Measurements from ENCODE around the gene SKOR1.

Gene SKOR1

DNA sequence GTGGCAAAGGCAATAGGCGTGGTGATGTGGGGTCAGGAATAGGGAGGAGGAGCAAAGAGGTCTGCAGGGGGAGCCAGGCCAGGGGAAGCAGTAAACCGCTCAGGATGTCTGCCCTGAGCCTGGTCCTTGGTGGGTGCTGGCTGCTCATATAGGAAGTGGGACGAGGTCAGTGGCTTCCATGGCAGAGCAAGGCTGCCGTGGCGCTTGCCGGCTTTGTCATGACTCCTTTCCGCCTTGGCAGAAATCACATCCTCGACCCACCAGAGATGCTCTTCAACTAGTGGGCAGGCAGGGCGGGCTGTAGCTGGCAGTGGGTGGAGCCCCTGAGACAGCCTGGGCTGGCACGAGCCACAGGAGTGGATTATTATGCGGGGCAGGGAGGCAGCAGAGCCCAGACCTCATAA, 13.1 kb upstream of the SKOR1 start:
- no peak for TF ChIP-seq FOXP2 (optimal IDR thresholded peaks at IDR 0.05; ENCODE audit: borderline replicate concordance, extremely low read depth, extremely low read length, insufficient read depth)

DNA sequence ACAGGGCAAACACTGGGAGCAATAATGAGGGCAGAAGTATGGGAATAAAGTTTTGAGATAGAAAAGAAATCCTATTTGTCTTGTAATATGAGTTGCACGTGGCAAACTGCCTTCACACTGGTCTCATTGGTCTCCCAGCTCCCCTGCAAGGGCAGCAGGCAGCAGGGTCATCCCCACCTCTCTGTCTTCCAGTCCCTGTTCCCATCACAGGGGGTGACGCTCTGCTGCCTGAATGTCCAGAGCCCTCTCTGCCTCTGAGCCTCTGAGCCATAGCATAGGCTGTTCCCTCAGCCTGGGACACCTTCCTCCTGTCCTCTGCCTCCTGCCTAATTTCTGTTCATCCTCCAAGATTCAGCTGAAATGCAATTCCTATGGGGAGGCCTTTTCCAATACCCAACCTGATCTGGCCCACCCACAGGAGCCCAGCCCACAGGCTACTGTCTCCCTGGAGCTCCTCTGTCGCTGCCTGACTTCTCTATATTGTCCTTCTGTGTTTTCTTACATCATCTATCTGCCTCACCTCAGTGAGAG, 12.1 kb upstream of the SKOR1 start:
- TF ChIP-seq FOXP2 (optimal IDR thresholded peaks at IDR 0.05; ENCODE audit: borderline replicate concordance, extremely low read depth, extremely low read length, insufficient read depth) (no peak), POLR2AphosphoS5 (IDR thresholded peaks at IDR 0.05; ENCODE audit: low read depth, low read length) (no peak), SIN3A (IDR thresholded peaks at IDR 0.05; ENCODE audit: borderline replicate concordance, insufficient read depth, low read length) (no peak), TAF1 (IDR thresholded peaks at IDR 0.05; ENCODE audit: borderline replicate concordance, insufficient read depth, low read length) (no peak)
- TF ChIP-seq, protein P1, sequence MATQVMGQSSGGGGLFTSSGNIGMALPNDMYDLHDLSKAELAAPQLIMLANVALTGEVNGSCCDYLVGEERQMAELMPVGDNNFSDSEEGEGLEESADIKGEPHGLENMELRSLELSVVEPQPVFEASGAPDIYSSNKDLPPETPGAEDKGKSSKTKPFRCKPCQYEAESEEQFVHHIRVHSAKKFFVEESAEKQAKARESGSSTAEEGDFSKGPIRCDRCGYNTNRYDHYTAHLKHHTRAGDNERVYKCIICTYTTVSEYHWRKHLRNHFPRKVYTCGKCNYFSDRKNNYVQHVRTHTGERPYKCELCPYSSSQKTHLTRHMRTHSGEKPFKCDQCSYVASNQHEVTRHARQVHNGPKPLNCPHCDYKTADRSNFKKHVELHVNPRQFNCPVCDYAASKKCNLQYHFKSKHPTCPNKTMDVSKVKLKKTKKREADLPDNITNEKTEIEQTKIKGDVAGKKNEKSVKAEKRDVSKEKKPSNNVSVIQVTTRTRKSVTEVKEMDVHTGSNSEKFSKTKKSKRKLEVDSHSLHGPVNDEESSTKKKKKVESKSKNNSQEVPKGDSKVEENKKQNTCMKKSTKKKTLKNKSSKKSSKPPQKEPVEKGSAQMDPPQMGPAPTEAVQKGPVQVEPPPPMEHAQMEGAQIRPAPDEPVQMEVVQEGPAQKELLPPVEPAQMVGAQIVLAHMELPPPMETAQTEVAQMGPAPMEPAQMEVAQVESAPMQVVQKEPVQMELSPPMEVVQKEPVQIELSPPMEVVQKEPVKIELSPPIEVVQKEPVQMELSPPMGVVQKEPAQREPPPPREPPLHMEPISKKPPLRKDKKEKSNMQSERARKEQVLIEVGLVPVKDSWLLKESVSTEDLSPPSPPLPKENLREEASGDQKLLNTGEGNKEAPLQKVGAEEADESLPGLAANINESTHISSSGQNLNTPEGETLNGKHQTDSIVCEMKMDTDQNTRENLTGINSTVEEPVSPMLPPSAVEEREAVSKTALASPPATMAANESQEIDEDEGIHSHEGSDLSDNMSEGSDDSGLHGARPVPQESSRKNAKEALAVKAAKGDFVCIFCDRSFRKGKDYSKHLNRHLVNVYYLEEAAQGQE (IDR thresholded peaks at IDR 0.05; ENCODE audit: insufficient read depth in 1 of 2, low read depth in 2 of 2, low read length in 2 of 2), result no peak

DNA sequence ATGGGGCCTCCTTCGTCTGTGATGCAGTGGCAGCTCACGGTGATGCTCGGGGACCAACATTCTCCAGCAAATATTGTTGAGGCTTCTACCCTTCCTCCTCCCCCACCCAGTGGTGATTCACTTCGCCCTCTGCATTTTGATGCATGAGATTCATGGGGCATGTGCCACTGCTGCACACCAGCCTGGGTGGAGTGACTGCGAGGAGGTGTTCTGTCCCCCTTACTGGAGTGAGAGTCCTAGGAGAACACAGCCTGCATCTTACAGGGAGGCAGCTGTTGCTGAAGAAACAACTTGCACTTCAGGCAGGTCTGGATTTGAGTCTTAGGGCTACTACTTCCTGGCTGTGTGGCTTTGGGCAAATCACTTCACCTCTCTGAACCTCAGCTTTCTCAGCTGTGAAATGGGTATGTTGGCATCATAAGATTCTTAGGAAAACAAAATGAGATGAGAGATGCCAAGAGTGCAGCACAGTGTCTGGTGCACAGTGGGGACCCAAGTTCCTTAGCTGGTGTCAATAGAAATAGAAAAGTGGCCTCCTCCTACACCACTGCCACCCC, 10.2 kb upstream of the SKOR1 start:
- TF ChIP-seq SIN3A (IDR thresholded peaks at IDR 0.05; ENCODE audit: borderline replicate concordance, insufficient read depth, low read length), result no peak
- TF ChIP-seq, protein P1 (IDR thresholded peaks at IDR 0.05; ENCODE audit: insufficient read depth in 1 of 2, low read depth in 2 of 2, low read length in 2 of 2), result no peak
- TF ChIP-seq FOXP2 (optimal IDR thresholded peaks at IDR 0.05; ENCODE audit: borderline replicate concordance, extremely low read depth, extremely low read length, insufficient read depth), result no peak
- TF ChIP-seq TAF1 (IDR thresholded peaks at IDR 0.05; ENCODE audit: borderline replicate concordance, insufficient read depth, low read length), result no peak
- TF ChIP-seq POLR2AphosphoS5 (IDR thresholded peaks at IDR 0.05; ENCODE audit: low read depth, low read length), result no peak

DNA sequence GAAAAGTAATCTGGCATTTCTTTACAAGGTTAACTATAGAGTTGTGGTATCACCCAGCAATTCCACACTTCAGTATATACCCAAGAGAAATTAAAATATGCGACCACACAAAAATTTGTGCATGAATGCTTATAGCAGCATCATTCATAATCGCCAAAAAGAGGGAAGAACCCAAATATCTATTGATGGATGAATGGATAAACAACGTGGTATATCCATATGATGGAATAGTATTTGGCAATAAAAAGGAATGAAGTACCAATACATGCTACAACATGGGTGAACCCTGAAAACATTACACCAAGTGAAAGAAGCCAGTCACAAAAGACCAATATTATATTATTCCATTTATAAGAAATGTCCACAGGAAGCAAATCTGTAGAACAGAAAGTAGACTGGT, 8.6 kb upstream of the SKOR1 start:
- TF ChIP-seq TAF1 (IDR thresholded peaks at IDR 0.05; ENCODE audit: borderline replicate concordance, insufficient read depth, low read length) (no peak), POLR2AphosphoS5 (IDR thresholded peaks at IDR 0.05; ENCODE audit: low read depth, low read length) (no peak), FOXP2 (optimal IDR thresholded peaks at IDR 0.05; ENCODE audit: borderline replicate concordance, extremely low read depth, extremely low read length, insufficient read depth) (no peak), SIN3A (IDR thresholded peaks at IDR 0.05; ENCODE audit: borderline replicate concordance, insufficient read depth, low read length) (no peak)
- TF ChIP-seq, protein P1 (IDR thresholded peaks at IDR 0.05; ENCODE audit: insufficient read depth in 1 of 2, low read depth in 2 of 2, low read length in 2 of 2), result no peak

DNA sequence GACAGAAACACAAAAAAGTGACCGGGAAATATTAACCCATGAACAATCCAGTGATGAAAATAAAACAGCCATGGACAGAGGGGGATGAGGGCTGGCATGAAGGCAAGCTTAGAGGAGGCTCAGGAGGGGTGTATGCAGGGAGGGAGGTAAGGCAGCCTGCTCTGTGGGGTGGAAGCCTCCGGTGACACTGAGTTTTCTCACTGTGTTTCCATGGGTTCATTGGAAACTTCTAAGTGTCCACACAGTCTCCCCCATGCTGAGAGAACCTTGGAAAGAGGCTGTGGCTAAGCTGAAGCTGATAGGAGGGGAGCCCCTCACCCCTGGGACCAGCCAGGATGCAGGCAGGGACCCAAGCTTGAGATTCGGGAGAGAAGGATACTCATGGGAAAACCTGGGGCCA, 6.8 kb upstream of the SKOR1 start:
- TF ChIP-seq POLR2AphosphoS5 (IDR thresholded peaks at IDR 0.05; ENCODE audit: low read depth, low read length) (no peak), SIN3A (IDR thresholded peaks at IDR 0.05; ENCODE audit: borderline replicate concordance, insufficient read depth, low read length) (no peak), TAF1 (IDR thresholded peaks at IDR 0.05; ENCODE audit: borderline replicate concordance, insufficient read depth, low read length) (no peak), FOXP2 (optimal IDR thresholded peaks at IDR 0.05; ENCODE audit: borderline replicate concordance, extremely low read depth, extremely low read length, insufficient read depth) (no peak)
- TF ChIP-seq, protein P1 (IDR thresholded peaks at IDR 0.05; ENCODE audit: insufficient read depth in 1 of 2, low read depth in 2 of 2, low read length in 2 of 2), result no peak

All from PFSK-1 (cell line).